B cell (primary cell): Measurements from ENCODE around the gene RAD54L2. TPM values are rescaled to one million over a fixed set of nuclear protein-coding genes. Genes with fewer than 3 reads are reported as not detected.
A peak's percentile ranks its signal among the peaks of the same experiment; 100 is the strongest.

Experiments used
- ATAC-seq: fragments of 200-7000 bp; cut with Tn5 transposase; one replicate; pipeline ENCODE4 v1.10.0; 2021; ENCODE audit warnings: low read depth, mild to moderate bottlenecking, moderate number of reproducible peaks, moderate library complexity
- CTCF ChIA-PET: fragments of 350-600 bp; sonication (Branson Sonifier 250); formaldehyde crosslinking; loops from one replicate; lab custom pipeline; 2021; ENCODE audit warnings: antibody characterized with exemption, inconsistent platforms; lab: Charles Lee
- POLR2A ChIA-PET: fragments of 350-600 bp; sonication (Branson Sonifier 250); formaldehyde crosslinking; loops from one replicate; lab custom pipeline; 2021; ENCODE audit warnings: antibody characterized with exemption; lab: Charles Lee
- DNase-seq: peaks from one replicate; pipeline ENCODE4 v3.0.0; 2013
- H2AFZ ChIP-seq: 2 replicates; pipeline ENCODE4 v1.6.1; 2012; ENCODE audit warnings: mild to moderate bottlenecking, low read depth, low read length; ENCODE audit not compliant: insufficient read depth, poor library complexity, severe bottlenecking
- H3K27ac ChIP-seq, 2 donors: 1 replicate in 1 of 2; 2 replicates in 1 of 2; pipeline ENCODE4 v1.5.1; 2012 to 2013; ENCODE audit warnings: low read length in 2 of 2, mild to moderate bottlenecking in 2 of 2, moderate library complexity in 1 of 2
- H3K27me3 ChIP-seq, 4 experiments: fragments of 200-600 bp in 1 of 4; sonication (generic) in 1 of 4; replicated peaks in 1 of 4; 1 replicate in 2 of 4; 2 replicates in 2 of 4; pipeline versions ENCODE4 v1.6.1 to v1.7.0; 2013 to 2016; ENCODE audit warnings: low read length in 3 of 4, mild to moderate bottlenecking in 2 of 4, mixed read lengths in 1 of 4, moderate library complexity in 1 of 4; ENCODE audit not compliant: insufficient read depth in 4 of 4, control insufficient read depth in 3 of 4; ENCODE audit errors: control extremely low read depth in 1 of 4
- H3K36me3 ChIP-seq, 2 experiments: replicated peaks in 1 of 2; 1 replicate in 1 of 2; 2 replicates in 1 of 2; pipeline versions ENCODE4 v1.6.1 to v1.7.1; 2013; ENCODE audit warnings: low read length in 1 of 2; ENCODE audit not compliant: insufficient read depth in 2 of 2, control insufficient read depth in 1 of 2; ENCODE audit errors: control extremely low read depth in 1 of 2, extremely low read depth in 1 of 2
- H3K4me1 ChIP-seq, 2 donors: fragments of 200-600 bp in 1 of 2; sonication (generic) in 1 of 2; 1 replicate in 1 of 2; 2 replicates in 1 of 2; pipeline versions ENCODE4 v1.5.1 to v1.6.1; 2013 to 2017; ENCODE audit warnings: low read length in 2 of 2; ENCODE audit not compliant: control insufficient read depth in 2 of 2, insufficient read depth in 2 of 2
- H3K4me2 ChIP-seq: replicated peaks from 2 replicates; pipeline ENCODE3; 2012; ENCODE audit warnings: mild to moderate bottlenecking, low read depth, low read length; ENCODE audit not compliant: poor library complexity, severe bottlenecking
- H3K4me3 ChIP-seq, 5 experiments: fragments of 200-600 bp in 1 of 5; sonication (generic) in 1 of 5; 1 replicate in 3 of 5; 2 replicates in 2 of 5; pipeline versions ENCODE4 v1.5.1 to v1.7.0; 2011 to 2016; ENCODE audit warnings: low read length in 4 of 5, mild to moderate bottlenecking in 4 of 5, low read depth in 2 of 5, control low read depth in 1 of 5, moderate library complexity in 1 of 5; ENCODE audit not compliant: insufficient read depth in 1 of 5; ENCODE audit errors: control extremely low read depth in 1 of 5, extremely low read depth in 1 of 5
- H3K79me2 ChIP-seq: fragments of 200-600 bp; sonication (generic); one replicate; pipeline ENCODE4 v1.6.0; 2016; ENCODE audit warnings: low read length; ENCODE audit not compliant: control insufficient read depth, insufficient read depth
- H3K9ac ChIP-seq: fragments of 200-600 bp; sonication (generic); 2 replicates; pipeline ENCODE4 v1.6.1; 2017; ENCODE audit warnings: mild to moderate bottlenecking, low read length, moderate library complexity
- H3K9me3 ChIP-seq, 3 donors: one replicate each; pipeline versions ENCODE4 v1.6.1 to v1.7.1; 2013; ENCODE audit warnings: low read length in 2 of 3; ENCODE audit not compliant: control insufficient read depth in 2 of 3, insufficient read depth in 1 of 3; ENCODE audit errors: control extremely low read depth in 1 of 3
- H4K20me1 ChIP-seq: 2 replicates; pipeline ENCODE4 v1.6.0; 2012; ENCODE audit warnings: mild to moderate bottlenecking, low read length; ENCODE audit not compliant: insufficient read depth, control insufficient read depth, poor library complexity, severe bottlenecking
- H3K27ac Mint-ChIP-seq: one replicate; pipeline ENCODE4 v1.8.0; 2021; ENCODE audit warnings: mixed read lengths
- H3K27me3 Mint-ChIP-seq: one replicate; pipeline ENCODE4 v1.8.0; 2021; ENCODE audit warnings: mixed read lengths
- H3K4me1 Mint-ChIP-seq: one replicate; pipeline ENCODE4 v1.8.0; 2021; ENCODE audit warnings: mixed read lengths
- H3K4me3 Mint-ChIP-seq: one replicate; pipeline ENCODE4 v1.8.0; 2021; ENCODE audit warnings: mixed read lengths
- H3K9me3 Mint-ChIP-seq: one replicate; pipeline ENCODE4 v1.8.0; 2022; ENCODE audit warnings: mixed read lengths; ENCODE audit not compliant: insufficient read depth
- EZH2 ChIP-seq: IDR thresholded peaks from 2 replicates; pipeline ENCODE4 v1.6.1; 2012; ENCODE audit warnings: borderline replicate concordance, low read depth, mild to moderate bottlenecking, moderate library complexity, low read length; ENCODE audit not compliant: insufficient read depth, poor library complexity, severe bottlenecking
- WGBS: methylation state at CpG from one replicate; pipeline ENCODE4 v1.1.5; 2013; ENCODE audit warnings: missing lambda C conversion rate; ENCODE audit not compliant: insufficient coverage; 5-methylcytosine and 5-hydroxymethylcytosine counted together
- intact Hi-C: fragments of 100-400 bp; cut with micrococcal nuclease; formaldehyde crosslinking; loops from one replicate; pipeline ENCODE4 v1.10.0; 2022
- polyA plus RNA-seq: library from polyadenylated mRNA; depleted of rRNA; stranded (reverse); fragments of >200 nt; gene quantifications from 2 replicates; pipeline ENCODE4 v1.2.3, GENCODE V29; 2012
- total RNA-seq, 2 donors: library from RNA; stranded (reverse); fragments of 120-200 nt in 1 of 2; gene quantifications; 1 replicate in 1 of 2; 2 replicates in 1 of 2; pipeline versions ENCODE4 v1.2.3 to v1.2.4, GENCODE V29; 2013 to 2022
- TF ChIP-seq, protein P1 (sequence below): fragments of 200-600 bp; IDR thresholded peaks from one replicate; pipeline ENCODE4 v1.8.0; 2022; ENCODE audit warnings: antibody characterized with exemption, mild to moderate bottlenecking

Gene RAD54L2
- total and polyA plus RNA-seq, 2 donors (not counting 1 experiment from before 2014, with no cell fraction given) = 6.3 to 43.0 TPM

- ChIA-PET POLR2A (interaction anchor here (0.6 to 2.9 kb wide), 9 partner anchors 112 to 1662 kb away, joined by 3 to 35 read pairs (median 4); partner anchors contain the start of genes HEMK1, MANF, NEK4 and TEX264), CTCF (interaction anchor here (1.4 to 7.1 kb wide), 10 partner anchors 21 to 883 kb away, joined by 5 to 220 read pairs (median 34); partner anchors contain the start of genes MANF, MAPKAPK3, RAD54L2 and TEX264)
- Mint-ChIP-seq H3K9me3 (no peaks in the 10 kb centered on the region), H3K4me1 (peaks cover 17% of the 10 kb centered on the region), H3K27me3 (no peaks in the 10 kb centered on the region), H3K27ac (peak overlapping the region; percentile 95), H3K4me3 (peak overlapping the region; percentile 88)
- H3K4me2 ChIP-seq = peak overlapping the region; percentile 97
- peaks cover 22% of the 10 kb centered on the region for H4K20me1 ChIP-seq
- DNase-seq = peak; percentile 85
- H3K9ac ChIP-seq = peak overlapping the region; percentile 96
- peak overlapping the region; percentile 72 to 95 (median 84) for H3K4me3 ChIP-seq
- H3K4me1 ChIP-seq = peaks cover 9 to 16% of the 10 kb centered on the region in 2 donors
- TF ChIP-seq, protein P1, sequence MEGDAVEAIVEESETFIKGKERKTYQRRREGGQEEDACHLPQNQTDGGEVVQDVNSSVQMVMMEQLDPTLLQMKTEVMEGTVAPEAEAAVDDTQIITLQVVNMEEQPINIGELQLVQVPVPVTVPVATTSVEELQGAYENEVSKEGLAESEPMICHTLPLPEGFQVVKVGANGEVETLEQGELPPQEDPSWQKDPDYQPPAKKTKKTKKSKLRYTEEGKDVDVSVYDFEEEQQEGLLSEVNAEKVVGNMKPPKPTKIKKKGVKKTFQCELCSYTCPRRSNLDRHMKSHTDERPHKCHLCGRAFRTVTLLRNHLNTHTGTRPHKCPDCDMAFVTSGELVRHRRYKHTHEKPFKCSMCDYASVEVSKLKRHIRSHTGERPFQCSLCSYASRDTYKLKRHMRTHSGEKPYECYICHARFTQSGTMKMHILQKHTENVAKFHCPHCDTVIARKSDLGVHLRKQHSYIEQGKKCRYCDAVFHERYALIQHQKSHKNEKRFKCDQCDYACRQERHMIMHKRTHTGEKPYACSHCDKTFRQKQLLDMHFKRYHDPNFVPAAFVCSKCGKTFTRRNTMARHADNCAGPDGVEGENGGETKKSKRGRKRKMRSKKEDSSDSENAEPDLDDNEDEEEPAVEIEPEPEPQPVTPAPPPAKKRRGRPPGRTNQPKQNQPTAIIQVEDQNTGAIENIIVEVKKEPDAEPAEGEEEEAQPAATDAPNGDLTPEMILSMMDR = no peak
- no peak for TF ChIP-seq EZH2
- H3K9me3 ChIP-seq = no peaks in the 10 kb centered on the region
- H3K27me3 ChIP-seq = no peaks in the 10 kb centered on the region
- H3K79me2 ChIP-seq = peaks cover 38% of the 10 kb centered on the region
- H3K36me3 ChIP-seq = peaks cover 0 to 3% of the 10 kb centered on the region in 2 experiments
- intact Hi-C loops = loop anchor here (1.0 kb wide), 1 partner anchor 108 kb away; the partner anchor contains the start of gene RBM15B
- peak; percentile 48 for ATAC-seq
- peak overlapping the region; percentile 85 to 92 for H3K27ac ChIP-seq
- under 1% methylated on average over 35 of the region's 43 CpGs for WGBS
- peak overlapping the region; percentile 93 for H2AFZ ChIP-seq
These were observed 39.4 kb upstream of the RAD54L2 start for GRCh38 chr3:51498876-51499738.
